IPS-NIHi11 (cell line): ENCODE results near the gene BUB1.
A peak's percentile ranks its signal among the peaks of the same experiment; 100 is the strongest.

Source experiments
- DNase-seq: peaks from one replicate; pipeline ENCODE4 v3.0.0; 2012; ENCODE audit warnings: mixed read lengths, low spot score

BUB1 gene

GRCh38 chr2:110690083-110690965, 12.5 kb upstream of the BUB1 start:
- DNase-seq: no peak

GRCh38 chr2:110688594-110689091, 10.8 kb upstream of the BUB1 start:
- peak; percentile 61 for DNase-seq

- DNase-seq: peak; percentile 53
Observed at GRCh38 chr2:110687775-110688484, 10.1 kb upstream of the BUB1 start.

- DNase-seq: no peak
Observed at GRCh38 chr2:110682872-110683271, 5.0 kb upstream of the BUB1 start.

- no peak for DNase-seq
Observed at GRCh38 chr2:110682267-110682666, 4.4 kb upstream of the BUB1 start.

- DNase-seq: no peak
Observed at GRCh38 chr2:110680709-110681108, 2.8 kb upstream of the BUB1 start.

- no peak for DNase-seq
Observed at GRCh38 chr2:110679865-110680264, 2.0 kb upstream of the BUB1 start.

- no peak for DNase-seq
Observed at GRCh38 chr2:110679337-110679707, 1.5 kb upstream of the BUB1 start.

- peak; percentile 27 for DNase-seq
Observed at GRCh38 chr2:110678457-110679336, 834 bp upstream of the BUB1 start.

GRCh38 chr2:110677080-110677479, 783 bp downstream of the BUB1 start:
- DNase-seq: no peak

GRCh38 chr2:110675679-110676078, 2.2 kb downstream of the BUB1 start:
- no peak for DNase-seq

- DNase-seq: peak; percentile 17
Observed at GRCh38 chr2:110674620-110675555, 3.0 kb downstream of the BUB1 start.

- no peak for DNase-seq
Observed at GRCh38 chr2:110673201-110673600, 4.7 kb downstream of the BUB1 start.

GRCh38 chr2:110670826-110671225, 7.0 kb downstream of the BUB1 start:
- DNase-seq: no peak

GRCh38 chr2:110669079-110669478, 8.8 kb downstream of the BUB1 start:
- no peak for DNase-seq

GRCh38 chr2:110667071-110667470, 10.8 kb downstream of the BUB1 start:
- no peak for DNase-seq

GRCh38 chr2:110664135-110664534, 13.7 kb downstream of the BUB1 start:
- no peak for DNase-seq

- no peak for DNase-seq
Observed at GRCh38 chr2:110662560-110662959, 15.3 kb downstream of the BUB1 start.

- no peak for DNase-seq
Observed at GRCh38 chr2:110660558-110660957, 17.3 kb downstream of the BUB1 start.

GRCh38 chr2:110659248-110659647, 18.6 kb downstream of the BUB1 start:
- DNase-seq: no peak

GRCh38 chr2:110657724-110658305, 20.0 kb downstream of the BUB1 start:
- DNase-seq: no peak
